Left renal pelvis (tissue), 4 donors: Measurements from ENCODE around the gene TAF10. TPM values are rescaled to one million over a fixed set of nuclear protein-coding genes. Genes with fewer than 3 reads are reported as not detected.

Experiments
- DNase-seq, 4 donors: peaks; one replicate each; pipeline ENCODE4 v3.0.0-alpha.2; 2013; ENCODE audit warnings: low read depth in 4 of 4, low spot score in 3 of 4
- polyA plus RNA-seq, 4 donors: library from polyadenylated mRNA; unstranded; fragments of 120-200 nt; gene quantifications; one replicate each; pipeline ENCODE4 v1.2.1, GENCODE V29; 2013; ENCODE audit not compliant: insufficient read length in 4 of 4

The TAF10 gene
- polyA plus RNA-seq, 4 donors = 62.2 to 93.7 (median 80.0) TPM

DNA sequence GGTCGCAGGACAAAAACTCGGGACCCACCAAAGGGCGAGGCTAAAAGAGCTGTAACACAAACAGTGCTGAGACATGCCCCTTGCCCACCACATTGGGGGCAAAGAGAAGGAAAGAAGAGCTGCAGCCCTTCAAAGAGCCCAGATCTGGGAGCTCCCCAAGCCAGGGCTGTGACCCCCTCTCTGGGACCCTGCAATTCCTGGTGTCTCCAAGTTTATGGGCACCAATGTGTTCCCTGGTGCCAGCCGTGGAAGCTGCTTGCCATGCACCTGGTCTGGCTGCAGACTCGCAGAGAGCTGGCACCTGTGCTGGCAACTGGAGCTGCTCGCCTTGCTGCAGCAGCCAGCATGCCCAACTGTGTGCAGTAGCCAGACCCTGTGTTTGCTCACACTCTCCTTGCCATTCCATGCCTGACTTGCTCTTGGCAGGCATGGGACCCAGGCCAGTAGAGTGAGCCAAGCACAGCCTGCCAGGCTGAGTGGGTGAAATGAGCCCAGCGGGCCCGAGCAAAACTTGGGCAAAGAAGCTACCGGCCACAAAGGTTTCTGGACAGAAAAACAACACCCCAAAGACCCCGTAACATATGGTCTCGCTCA, 24.6 kb downstream of the TAF10 start:
- DNase-seq = no peak

DNA sequence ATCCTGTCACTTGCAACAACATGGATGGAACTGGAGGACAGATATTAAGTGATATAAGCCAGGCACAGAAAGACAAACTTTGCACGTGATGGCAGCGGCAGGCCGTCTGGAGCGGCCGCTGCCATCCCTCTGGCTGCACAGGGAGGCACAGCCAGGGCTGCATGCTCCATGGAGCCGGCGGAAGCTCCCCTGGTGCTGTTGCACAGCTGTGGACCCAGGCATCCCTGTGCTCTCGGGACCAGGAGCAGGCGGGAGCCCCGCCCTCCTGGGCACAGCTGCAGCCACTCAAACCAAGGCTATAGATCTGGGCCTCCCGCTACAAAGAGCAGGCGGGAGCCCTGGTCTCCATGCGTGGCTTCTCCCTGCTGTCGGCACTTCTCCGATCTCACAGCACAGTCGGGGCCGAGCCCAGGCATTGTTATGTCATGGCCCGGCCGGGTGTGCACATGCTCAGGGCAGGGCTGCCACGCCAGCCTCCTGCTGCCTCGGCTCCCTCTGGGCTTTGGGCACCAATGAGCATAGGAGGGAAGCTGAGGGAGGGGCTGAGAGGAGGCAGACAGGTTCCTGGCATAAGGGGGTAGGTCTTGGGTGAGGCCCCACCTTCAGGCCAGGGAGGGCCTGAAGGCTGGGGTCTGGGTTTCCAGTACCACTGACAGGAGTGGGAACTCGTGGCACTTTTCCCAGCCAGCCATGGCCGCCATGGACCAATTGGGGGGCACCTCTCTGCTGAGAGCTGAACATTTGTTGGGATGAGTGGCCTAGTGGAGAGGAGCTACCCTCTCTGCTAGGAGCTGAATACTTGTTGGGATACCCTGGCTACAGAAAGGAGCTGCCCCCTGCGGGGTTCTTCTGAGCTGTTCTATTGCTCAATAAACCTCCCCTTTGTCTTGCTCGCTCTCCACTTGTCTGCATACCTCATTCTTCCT, 25.3 kb downstream of the TAF10 start:
- DNase-seq = no peak

DNA sequence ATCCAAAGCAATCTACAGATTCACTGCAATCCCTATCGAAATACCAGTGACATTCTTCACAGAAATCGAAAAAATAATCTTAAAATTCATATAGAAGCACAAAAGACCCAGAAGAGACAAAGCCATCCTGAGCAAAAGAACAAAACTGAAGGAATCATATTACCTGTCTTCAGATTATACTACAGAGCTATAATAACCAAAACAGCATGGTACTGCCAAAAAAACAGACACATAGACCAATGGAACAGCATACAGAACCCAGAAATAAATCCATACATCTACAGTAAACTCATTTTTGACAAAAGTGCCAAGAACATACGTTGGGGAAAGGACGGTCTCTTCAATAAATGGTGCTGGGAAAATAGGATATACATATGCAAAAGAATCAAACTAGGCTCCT, 27.5 kb downstream of the TAF10 start:
- no peak for DNase-seq

DNA sequence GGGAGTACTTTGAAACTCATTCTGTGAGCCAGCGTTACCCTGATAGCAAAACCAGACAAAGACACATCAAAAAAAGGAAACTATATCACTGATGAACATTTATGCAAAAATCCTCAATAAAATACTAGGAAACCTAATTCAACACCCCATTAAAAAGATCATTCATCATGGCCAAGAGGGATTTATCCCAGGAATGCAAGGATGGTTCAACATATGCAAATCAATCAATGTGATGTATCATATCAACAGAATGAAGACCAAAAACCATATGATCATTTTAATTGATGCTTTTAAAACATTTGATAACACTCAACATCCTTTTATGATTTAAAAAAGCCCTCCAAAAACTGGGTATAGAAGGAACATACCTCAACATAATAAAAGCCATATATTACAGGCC, 28.4 kb downstream of the TAF10 start:
- no peak for DNase-seq

DNA sequence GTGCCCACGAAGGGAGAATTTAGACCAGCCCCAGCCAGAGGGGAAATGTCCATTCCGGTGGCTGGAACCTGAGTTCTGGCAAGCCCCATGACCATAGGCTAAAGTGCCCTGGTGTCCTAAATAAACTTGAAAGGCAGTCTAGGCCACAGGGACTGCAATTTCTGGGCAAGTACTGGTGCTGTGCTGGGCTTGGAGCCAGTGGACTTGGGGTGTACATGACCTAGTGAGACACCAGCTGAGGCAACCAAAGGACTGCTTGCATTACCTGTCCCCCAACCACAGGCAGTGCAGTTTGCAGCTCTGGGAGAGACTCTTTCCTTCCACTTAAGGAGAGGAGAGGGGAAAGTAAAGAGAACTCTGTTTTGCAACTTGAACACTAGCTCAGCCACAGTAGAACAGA, 32.3 kb downstream of the TAF10 start:
- no peak for DNase-seq

DNA sequence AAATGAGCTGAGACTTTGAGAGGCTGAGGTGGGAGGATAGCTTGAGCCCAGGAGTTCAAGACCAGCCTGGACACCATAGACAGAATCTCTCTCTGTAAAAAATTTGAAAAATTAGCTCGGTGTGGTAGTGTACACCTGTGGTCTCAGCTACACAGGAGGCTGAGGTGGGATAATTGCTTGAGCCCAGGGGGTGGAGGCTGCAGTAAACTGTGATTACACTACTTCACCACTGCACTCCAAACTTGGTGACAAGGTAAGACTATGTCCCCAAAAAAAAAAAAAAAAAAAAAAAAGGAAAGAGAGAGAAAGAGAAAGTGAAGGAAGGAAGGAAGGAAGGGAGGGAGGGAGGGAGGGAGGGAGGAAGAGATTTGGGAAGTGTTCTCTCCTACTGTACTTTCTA, 33.9 kb downstream of the TAF10 start:
- no peak for DNase-seq

DNA sequence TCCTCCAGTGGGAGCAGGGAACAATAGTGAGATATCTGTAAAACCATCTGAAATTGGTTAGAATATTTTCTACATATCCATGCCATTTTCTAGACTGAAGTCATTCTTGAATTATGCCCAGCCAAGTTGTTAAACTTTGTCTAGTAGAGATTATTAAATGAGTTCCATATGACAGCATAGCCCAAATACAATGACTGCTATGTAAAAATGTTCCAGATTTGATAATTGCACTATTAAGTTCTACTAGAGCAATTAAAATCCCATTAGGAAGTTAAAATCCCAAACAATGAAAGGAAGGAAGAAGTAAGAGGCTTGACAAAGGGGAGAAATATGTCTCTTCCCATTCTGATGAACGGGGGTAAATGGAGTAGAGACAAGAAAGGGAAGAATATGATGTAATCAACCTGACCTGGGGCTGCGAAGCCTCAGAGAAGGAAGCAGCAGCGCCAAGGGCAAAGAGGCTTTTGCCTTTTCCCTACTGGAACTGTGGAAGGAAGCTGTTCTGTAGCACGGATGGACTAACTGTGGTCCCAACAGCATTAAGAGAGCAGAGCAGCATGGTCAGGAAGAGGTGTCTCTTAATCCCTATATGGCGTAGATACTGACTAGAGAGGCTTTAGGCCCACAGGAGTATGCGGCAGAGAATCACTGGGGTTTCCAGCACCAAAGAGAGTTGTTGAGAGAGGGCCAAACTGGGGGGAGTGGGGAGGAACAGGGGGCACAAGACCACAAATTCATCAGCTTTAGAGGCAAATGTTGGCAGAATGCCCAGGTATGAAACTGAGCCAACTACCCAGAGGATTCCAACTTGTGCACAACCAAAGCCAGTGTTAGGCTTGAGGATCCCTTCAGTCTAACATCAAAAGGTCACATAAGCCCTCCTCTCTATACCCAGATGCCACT, 35.3 kb downstream of the TAF10 start:
- no peak for DNase-seq

DNA sequence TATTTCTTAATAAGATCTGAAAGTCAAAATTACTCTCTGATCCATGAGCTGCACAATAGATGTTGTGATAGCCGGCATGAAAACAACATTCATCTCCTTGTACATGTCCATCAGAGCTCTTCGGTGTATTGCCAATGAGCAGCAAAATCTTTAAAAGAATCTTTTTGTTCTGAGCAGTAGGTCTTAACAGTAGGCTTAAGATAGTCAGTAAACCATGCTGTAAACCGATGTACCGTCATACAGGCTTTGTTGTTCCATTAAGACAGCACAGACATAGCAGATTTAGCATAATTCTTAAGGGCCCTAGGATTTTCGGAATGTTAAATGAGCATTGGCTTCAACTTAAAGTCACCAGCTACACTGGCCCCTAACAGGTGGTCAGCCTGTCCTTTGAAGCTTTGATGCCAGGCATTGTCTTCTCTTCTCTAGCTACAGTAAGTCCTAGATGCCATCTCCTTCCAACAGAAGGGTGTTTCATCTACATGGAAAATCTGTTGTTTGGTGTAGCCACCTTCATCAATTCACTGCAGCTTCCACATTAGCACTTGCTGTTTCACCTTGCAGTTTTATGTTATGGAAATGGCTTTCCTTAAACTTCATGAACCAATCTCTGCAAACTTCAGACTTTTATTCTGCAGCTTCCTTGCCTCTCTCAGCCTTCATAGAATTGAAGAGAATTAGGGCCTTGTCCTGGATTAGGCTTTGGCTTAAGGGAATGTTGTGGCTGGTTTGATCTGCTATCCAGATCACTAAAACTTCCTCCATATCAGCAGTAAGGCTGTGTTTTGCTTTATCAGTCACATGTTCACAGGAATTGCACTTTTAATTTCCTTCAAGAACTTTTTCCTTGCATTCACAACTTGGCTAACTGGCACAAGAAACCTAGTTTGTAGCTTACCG, 37.0 kb downstream of the TAF10 start:
- DNase-seq = no peak

DNA sequence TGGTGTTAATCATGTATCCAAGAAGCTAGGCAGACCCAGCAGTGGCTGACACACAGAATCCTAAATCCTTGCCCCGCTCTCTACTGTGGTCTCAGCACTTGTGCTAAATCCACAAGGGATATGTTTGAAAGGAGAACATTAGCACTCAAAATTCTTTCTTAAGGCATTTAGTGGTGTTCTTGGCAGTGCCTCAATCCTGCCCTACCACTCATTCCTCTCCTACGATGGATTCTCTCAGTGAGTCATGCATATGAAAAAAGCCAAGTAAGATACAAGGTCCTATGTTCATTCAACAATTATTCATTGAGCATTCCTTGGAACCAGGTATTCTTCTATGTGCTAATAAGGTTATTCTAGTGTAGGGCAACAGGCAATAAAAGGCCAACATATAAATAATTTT, 39.8 kb downstream of the TAF10 start:
- no peak for DNase-seq

DNA sequence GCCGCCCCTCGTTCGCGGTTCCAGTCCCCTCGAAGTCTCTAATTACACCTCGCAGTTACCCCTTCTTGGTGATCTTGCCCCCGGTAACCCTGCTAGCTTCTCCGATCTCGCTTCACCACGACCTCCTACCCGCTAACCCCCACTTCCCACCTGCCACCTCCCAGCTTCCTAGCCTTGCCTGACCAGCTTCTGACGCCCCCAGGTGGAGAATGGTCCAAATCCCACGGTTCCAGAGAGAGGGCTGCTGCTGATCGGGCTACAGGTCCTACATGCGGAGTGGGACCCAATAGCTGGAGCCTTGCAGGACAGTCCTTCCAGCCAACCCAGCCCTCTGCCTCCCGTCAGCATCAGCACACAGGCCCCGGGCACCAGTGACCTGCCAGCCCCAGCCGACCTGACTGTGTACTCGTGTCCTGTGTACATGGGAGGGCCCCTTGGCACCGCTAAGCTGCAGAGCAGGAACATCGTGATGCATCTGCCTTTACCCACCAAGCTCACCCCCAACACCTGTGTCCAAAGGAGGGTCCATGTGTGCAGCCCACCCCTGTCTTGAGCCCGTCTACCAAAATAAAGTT, 40.5 kb downstream of the TAF10 start:
- no peak for DNase-seq

DNA sequence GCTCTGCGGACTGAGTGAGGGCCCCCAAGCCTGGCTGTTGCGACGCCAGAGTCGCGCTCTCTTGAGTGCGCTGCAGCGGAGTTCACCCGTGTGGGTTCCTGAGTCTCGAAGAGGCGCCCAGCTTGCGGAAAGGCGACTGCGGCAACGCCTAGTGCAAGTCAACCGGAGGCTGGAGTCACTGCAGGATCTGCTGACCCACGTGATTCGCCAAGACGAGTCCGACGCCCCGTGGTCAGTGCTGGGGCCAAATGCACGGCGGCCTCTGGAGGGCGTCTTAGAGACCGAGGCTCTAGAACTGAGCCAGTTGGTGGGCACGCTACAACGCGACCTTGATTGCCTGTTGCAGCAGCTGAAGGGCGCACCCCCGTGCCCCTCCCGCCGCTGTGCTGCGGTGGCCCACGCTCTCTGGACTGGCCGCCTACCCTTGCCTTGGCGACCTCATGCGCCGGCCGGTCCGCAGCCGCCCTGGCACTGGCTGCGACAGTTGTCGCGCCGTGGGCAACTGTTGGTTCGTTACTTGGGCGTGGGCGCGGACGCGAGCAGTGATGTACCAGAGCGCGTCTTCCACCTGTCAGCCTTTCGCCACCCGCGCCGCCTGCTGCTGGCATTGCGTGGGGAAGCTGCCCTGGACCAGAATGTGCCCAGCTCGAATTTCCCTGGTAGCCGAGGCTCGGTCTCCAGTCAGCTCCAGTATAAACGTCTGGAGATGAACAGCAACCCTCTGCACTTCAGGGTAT, 41.2 kb downstream of the TAF10 start:
- no peak for DNase-seq

DNA sequence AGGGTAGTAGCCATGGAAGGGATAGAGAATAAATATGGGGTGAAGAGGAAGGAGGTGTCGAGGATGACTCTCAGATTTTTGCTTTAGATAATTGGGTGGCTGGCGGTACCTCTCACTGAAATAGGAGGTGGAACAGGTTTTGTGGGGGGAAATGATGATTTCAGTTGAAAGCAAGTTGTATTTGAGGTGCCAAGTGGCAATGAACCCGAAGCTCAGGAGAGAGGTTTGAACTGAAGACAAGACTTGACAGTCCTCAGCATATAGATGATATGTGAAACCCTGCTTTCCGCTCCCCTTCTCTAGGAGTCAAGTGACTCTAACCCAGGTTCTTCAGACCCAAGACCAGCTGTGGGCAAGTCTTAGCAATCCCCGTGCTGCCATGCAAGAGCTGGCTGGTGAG, 42.3 kb downstream of the TAF10 start:
- DNase-seq = no peak

DNA sequence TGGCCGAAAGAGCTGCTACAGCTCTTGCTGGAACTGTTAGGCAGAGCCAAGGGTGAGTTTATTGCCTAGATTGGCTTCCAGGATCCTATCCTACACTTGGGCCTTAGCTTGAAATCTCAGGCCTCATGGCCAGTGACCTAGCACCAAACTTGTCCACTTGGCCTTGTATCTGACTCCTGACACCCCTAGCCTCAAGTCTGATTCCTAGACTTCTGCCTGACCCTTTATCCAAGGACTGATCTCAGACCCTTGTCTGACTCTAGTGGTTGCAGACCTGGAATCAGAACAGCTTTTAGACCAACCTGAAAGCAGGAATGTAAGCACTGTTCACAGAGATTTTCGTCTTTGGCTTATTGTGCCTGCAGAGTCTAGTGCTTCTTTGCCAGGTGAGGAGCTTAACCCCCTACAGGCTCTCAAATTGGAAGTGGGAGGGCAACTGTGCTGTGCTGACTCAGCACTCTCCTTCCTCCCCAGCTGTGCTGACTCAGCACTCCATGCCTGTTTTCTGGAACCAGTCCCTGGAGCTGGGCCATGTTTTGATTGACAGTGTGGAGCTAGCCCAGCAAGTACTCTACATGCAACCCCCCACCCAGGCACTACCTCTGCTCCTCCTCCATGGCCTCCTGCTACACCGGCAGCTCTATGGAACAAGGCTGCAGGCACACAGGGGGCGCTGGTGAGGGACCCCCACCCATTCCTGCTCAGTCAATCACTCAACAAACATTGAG, 43.7 kb downstream of the TAF10 start:
- DNase-seq = peak; percentile 32 to 45 (median 37)

DNA sequence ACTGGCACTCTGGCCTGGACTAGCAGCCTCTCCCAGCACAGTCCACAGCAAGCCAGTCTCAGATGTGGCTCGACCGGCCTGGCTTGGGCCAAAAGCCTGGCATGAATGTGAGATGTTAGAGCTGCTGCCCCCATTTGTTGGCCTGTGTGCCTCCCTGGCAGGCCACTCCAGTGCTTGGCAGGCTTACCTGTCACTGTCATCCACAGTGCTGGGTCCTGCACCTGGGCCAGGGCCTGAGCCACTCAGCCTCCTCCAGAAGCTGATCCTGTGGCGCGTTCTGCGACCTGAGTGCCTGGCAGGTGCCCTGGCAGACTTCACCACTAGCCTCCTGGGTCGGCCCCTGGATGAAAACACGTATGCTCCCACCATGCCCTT, 44.7 kb downstream of the TAF10 start:
- DNase-seq = no peak

DNA sequence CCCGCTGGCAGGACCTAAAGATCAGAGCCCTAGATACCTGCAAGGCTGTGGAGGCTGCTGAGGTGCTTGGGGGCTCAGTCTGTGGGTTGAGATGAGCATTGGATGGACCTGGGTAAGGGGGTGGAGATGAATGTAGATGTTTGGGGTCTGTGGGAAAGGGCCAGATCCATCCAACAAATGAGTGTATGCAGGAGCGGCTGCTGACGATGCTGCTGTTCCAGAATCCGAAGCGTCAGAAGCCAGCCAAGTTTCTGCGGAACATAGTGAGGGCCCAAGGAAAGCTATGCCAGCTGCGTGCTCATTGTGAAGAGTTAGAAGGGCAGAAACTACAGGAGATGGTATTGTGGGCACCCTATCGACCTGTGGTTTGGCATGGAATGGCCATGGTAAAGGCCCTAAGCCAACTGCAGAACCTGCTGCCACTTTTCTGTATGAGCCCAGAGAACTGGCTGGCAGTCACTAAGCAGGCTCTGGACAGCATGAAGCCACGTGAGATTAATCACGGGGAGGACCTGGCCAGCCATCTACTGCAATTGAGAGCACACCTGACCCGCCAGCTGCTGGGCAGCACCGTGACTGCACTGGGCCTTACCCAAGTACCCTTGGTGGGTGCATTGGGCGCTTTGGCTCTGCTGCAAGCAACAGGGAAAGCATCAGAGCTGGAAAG, 45.2 kb downstream of the TAF10 start:
- no peak for DNase-seq

DNA sequence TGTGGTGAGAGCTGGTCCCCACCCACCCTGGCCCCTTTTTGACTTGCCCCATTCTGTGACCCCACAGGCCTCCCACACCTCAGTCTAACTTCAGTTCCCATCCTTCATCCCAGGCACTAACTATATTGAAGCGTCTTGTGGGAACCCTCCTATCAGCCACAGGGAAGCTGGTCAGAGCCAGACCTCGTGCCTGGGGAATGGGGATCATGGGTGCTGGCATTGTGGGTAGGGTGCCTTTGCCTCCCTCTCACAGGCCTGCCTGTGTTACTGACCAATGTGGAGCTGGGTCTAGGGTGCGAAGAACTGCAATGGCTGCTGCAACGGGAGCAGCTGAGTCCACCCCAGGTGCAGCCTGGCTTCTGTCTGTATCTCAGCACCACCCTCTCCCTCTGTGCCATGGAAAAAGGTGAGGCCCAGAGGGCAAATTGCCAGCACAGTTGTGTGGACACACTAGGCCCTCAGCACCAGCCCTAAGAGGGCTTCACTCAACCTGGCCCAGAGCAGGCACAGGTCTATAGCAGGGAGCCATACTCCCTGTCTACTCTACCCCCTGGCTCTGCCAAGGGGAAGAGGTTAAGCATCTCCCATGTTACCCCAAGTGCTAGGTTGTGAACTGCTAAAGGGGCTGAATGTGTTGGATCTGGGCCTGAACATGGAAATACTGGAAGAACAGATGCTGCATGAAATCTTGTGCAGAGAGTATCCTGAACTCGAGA, 45.9 kb downstream of the TAF10 start:
- no peak for DNase-seq

DNA sequence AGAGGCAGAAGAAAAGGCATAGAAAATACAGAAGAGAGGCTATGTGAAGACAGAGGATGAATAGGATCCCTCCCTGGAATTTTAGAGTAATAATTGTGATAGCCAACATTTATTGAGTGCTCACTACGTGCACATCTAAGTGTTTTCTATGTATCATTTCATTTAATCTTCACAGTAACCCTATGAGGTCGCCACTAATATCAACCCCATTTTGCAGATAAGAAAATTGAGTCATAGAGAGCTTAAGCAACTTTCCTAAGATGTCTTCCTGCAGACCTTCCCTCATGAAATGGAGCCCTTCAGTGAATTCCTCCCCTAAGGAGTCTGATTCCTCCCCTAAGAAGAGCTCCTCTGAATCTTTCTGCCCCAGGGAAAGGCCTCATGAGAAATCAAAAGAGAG, 46.7 kb downstream of the TAF10 start:
- DNase-seq = no peak
